Psoas muscle (tissue), 8 donors: Measurements from ENCODE around the gene TMCO4. TPM values are rescaled to one million over a fixed set of nuclear protein-coding genes. Genes with fewer than 3 reads are reported as not detected.
"Not testable (repeated sequence)": the region's sequence is repeated elsewhere in the genome, so short reads cannot be mapped to it uniquely, and the experiment has no call there.

Experiments
- ATAC-seq, 4 donors: fragments of 200-7000 bp; cut with Tn5 transposase; one replicate each; pipeline ENCODE4 v1.9.1; 2020; ENCODE audit warnings: moderate library complexity in 3 of 4, mild to moderate bottlenecking in 2 of 4
- DNase-seq, 2 donors: peaks; one replicate each; pipeline ENCODE4 v3.0.0-alpha.2; 2020
- H3K27ac ChIP-seq: fragments of 200-600 bp; one replicate; pipeline ENCODE4 v1.8.0; 2022
- H3K27me3 ChIP-seq, 3 donors: fragments of 200-600 bp in 1 of 3; one replicate each; pipeline versions ENCODE4 v1.6.1 to v1.8.0; 2013 to 2022; ENCODE audit warnings: low read length in 2 of 3, mild to moderate bottlenecking in 2 of 3, moderate library complexity in 1 of 3; ENCODE audit not compliant: insufficient read depth in 3 of 3
- H3K36me3 ChIP-seq, 2 donors: fragments of 200-600 bp in 1 of 2; one replicate each; pipeline versions ENCODE4 v1.6.1 to v1.8.0; 2013 to 2022; ENCODE audit warnings: low read depth in 1 of 2, mild to moderate bottlenecking in 1 of 2, moderate library complexity in 1 of 2; ENCODE audit not compliant: insufficient read depth in 1 of 2
- H3K4me1 ChIP-seq: fragments of 200-600 bp; one replicate; pipeline ENCODE4 v1.8.0; 2022
- H3K4me3 ChIP-seq: fragments of 200-600 bp; one replicate; pipeline ENCODE4 v1.8.0; 2022; ENCODE audit warnings: mild to moderate bottlenecking
- H3K9me3 ChIP-seq: fragments of 200-600 bp; one replicate; pipeline ENCODE4 v1.8.0; 2022
- WGBS, 3 donors: extraction: QIAGEN DNeasy Blood & Tissue Kit; methylation state at CpG; one replicate each; pipeline versions ENCODE4 v1.1.6 to v1.1.7; 2013; 5-methylcytosine and 5-hydroxymethylcytosine counted together
- intact Hi-C, 2 donors: fragments of 100-400 bp; cut with DNase I; formaldehyde crosslinking; loops; one replicate each; pipeline versions ENCODE4 v1.11.0 to v1.14.2; 2022
- long read RNA-seq, 2 donors: library from polyadenylated mRNA; unstranded; transcript quantifications; one replicate each; pipeline ENCODE4 v2.0.0, GENCODE V29; 2021
- polyA plus RNA-seq, 3 donors: library from polyadenylated mRNA; stranded (reverse); fragments of 200-250 nt; gene quantifications; one replicate each; pipeline ENCODE4 v1.2.3, GENCODE V29; 2013
- total RNA-seq, 4 donors: library from RNA; stranded (reverse); fragmentation: NEBNext Ultra II Directional in 2 of 4; extraction: Animal tissue kit (Norgen Biotek cat#: 25700) in 2 of 4; gene quantifications; one replicate each; pipeline versions ENCODE4 v1.2.1 to v1.2.4, GENCODE V29; 2021 to 2023
- TF ChIP-seq, protein P1 (sequence below): fragments of 200-600 bp; IDR thresholded peaks from one replicate; pipeline ENCODE4 v1.8.0; 2022; ENCODE audit warnings: antibody characterized with exemption
- donor health status: healthy with polysubstance abuse.
- donor health status: DM: no; HTN: no; CAD: no; lungs with moderate emphysema.
- donor health status: Bipolar disorder and iron deficiency.
- donor health status: healthy.
- donor health status: DM: yes; HTN: yes; CAD: no.
- donor health status: DM: no; HTN: no; CAD: no.
- donor health status: DM: no; HTN: no; CAD: no.
- donor health status: DM: yes; HTN: yes; CAD: no.

Gene TMCO4
- total RNA-seq (1 to 10 TPM; 2.3 to 4.8 (median 3.4) TPM), polyA plus RNA-seq (1 to 10 TPM; 2.6 to 3.6 (median 3.2) TPM)
- long read RNA-seq, donor 1, partial matches to known transcripts = 1 of 5 reads
- long read RNA-seq, donor 1, other reads (novel, unspliced or antisense) = 4 of 5 reads
- long read RNA-seq, donor 2, transcript TMCO4-201 (16 exons, 2,974 nt) = major isoform, 5 of 13 reads
- long read RNA-seq, donor 2, partial matches to known transcripts = 0 of 13 reads
- long read RNA-seq, donor 2, other reads (novel, unspliced or antisense) = 8 of 13 reads

DNA sequence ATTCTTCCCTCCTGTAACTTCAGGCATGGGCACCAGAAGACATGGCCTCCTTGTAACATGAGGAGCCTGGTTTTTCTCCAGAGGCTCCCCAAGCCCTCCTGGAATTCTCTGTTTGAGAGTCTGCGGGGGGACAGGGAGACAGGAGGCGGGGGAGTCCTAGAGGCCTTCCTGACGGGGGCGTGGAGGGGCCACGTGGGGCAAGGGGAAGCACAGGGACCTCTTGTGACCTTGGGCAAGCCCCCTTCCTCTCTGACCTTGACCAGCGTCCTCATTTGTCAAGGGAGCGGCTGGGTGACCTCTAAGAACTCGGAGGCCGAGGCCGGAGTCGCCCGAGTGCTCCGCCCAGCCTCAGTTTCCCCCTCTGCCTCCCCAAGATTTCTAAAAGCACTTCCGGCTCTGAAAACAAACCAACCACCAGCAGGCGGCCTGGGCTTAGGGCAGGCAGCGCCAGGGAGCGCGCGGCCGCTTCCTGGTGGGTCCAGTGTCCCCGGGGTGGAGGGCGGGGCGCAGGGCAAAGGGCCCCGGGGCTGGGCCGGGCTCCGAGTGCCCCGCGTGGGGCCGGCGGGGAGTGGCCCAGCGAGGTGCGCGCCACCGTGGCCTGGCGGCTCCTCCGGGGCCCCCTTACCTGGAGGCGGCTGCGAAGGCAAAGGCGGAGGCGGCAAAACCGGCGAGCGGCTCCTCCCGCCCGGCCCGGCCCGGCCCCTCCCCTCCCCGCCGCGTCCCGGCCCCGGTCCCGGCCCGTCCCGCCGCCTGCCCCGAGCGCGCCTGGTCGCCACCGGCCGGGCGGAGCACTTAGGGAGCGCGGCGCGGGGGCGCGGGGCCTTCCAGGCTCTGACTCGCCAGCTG is at the start of gene TMCO4:
Gene TMCO4, minus strand, starts transcription at position 687 of the 846 bp plus-strand sequence. CDS start 19,158 bp downstream, outside the sequence.
- Histone ChIP-seq H3K27ac (peak within 1 kb of the TSS; percentile 66), H3K27me3 (no peaks in the 10 kb centered on the region), H3K36me3 (no peaks in the 10 kb centered on the region), H3K9me3 (no peaks in the 10 kb centered on the region), H3K4me3 (peak within 1 kb of the TSS; percentile 88), H3K4me1 (peaks cover 7% of the 10 kb centered on the region)
- DNase-seq = peak; percentile 69 to 73
- WGBS, 3 donors = 1 to 12% (median 2%) methylated on average over 20 to 70 of the region's 70 CpGs
- intact Hi-C loops = no loop called here
- TF ChIP-seq, protein P1, sequence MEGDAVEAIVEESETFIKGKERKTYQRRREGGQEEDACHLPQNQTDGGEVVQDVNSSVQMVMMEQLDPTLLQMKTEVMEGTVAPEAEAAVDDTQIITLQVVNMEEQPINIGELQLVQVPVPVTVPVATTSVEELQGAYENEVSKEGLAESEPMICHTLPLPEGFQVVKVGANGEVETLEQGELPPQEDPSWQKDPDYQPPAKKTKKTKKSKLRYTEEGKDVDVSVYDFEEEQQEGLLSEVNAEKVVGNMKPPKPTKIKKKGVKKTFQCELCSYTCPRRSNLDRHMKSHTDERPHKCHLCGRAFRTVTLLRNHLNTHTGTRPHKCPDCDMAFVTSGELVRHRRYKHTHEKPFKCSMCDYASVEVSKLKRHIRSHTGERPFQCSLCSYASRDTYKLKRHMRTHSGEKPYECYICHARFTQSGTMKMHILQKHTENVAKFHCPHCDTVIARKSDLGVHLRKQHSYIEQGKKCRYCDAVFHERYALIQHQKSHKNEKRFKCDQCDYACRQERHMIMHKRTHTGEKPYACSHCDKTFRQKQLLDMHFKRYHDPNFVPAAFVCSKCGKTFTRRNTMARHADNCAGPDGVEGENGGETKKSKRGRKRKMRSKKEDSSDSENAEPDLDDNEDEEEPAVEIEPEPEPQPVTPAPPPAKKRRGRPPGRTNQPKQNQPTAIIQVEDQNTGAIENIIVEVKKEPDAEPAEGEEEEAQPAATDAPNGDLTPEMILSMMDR = peak; percentile 22
- ATAC-seq = peak; percentile 71 to 88 (median 74)

DNA sequence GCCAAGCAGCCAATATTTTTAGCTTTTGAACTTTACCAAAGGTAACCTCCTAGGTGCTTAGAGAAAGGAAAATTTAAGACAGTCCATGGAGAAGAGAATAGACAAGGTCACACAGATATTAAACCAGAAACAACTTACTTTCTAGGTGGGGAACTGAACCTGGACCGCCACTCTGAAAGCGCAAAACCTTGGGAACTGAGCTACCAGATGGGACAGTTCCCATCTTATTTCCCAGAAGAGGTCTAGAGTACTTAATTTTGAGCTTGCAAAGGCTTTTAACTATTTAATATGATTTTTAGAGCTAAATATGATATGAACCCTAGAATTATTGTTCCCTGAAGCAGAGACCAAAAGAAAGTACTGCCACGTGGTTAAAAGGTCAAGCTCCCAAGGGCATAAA is 49.6 kb upstream of the TMCO4 start:
- intact Hi-C loops, ATAC-seq, H3K27me3 ChIP-seq, H3K9me3 ChIP-seq, H3K36me3 ChIP-seq, H3K4me1 ChIP-seq, H3K27ac ChIP-seq, H3K4me3 ChIP-seq, DNase-seq: not testable (repeated sequence)
- 59 to 63% (median 61%) methylated on average over 3 of the region's 3 CpGs for WGBS, 3 donors

DNA sequence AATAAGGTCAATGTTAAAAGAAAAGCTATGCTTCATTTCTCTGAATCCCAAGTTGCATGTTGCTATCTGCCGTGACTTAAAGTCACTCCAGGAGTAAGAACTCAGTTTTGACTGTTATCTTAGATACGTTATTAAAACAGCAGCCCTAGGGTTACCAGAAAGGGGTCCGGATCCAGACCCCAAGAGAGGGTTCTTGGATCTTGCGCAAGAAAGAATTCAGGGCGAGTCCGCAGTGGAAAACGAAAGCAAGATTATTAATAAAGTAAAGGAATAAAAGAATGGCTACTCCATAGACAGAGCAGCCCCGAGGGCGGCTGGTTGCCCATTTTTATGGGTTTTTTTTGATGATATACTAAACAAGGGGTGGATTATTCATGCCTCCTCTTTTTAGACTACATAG is 47.6 kb upstream of the TMCO4 start:
- H3K4me3 ChIP-seq, H3K27me3 ChIP-seq, ATAC-seq, intact Hi-C loops, H3K9me3 ChIP-seq, H3K27ac ChIP-seq, H3K36me3 ChIP-seq, H3K4me1 ChIP-seq, DNase-seq: not testable (repeated sequence)
- 77 to 84% (median 81%) methylated on average over 9 of the region's 9 CpGs for WGBS, 3 donors

DNA sequence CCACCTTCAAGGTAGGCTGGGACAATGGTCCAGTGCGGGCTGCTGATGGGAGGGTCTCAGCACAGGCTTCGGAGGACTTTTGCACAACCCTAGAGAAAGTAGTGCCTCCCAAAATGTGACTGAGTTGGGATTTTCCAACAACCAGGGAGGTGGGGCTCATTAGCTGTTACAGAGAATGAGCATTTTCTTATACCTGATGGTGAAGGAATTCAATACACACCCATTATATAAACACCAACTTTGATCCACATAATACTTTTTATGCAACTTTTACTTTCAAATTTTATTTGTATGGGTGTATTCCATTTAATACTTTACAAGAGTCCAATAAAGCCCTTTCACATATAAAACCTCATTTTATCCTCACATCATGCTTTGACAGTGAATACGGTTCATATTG is 46.6 kb upstream of the TMCO4 start:
- TF ChIP-seq, protein P1 = no peak
- intact Hi-C loops = no loop called here
- H3K27me3 ChIP-seq = peaks cover 0 to 7% (median 0%) of the 10 kb centered on the region in 3 donors
- H3K27ac ChIP-seq = no peak overlapping the region
- H3K9me3 ChIP-seq = no peaks in the 10 kb centered on the region
- H3K4me1 ChIP-seq = no peaks in the 10 kb centered on the region
- H3K36me3 ChIP-seq = no peaks in the 10 kb centered on the region
- 87 to 97% (median 90%) methylated on average over 3 of the region's 3 CpGs for WGBS, 3 donors
- ATAC-seq (no peak), DNase-seq (no peak)
- no peak overlapping the region for H3K4me3 ChIP-seq

DNA sequence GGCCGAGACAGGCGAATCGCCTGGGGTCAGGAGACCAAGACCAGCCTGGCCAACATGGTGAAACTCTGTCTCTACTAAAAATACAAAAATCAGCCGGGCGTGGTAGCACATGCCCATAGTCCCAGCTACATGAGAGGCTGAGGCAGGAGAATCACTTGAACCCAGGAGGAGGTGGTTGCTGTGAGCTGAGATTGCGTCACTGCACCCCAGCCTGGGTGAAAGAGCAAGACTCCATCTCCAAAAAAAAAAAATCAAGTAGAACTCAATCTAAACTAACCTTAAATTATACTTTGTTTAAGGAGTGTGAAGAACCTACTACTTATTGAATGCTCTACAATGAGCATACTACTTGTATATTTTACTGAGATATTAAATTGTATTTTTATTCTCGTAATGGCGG is 45.8 kb upstream of the TMCO4 start:
- intact Hi-C loops = no loop called here
- Histone ChIP-seq H3K27ac (no peak overlapping the region), H3K9me3 (no peaks in the 10 kb centered on the region), H3K36me3 (no peaks in the 10 kb centered on the region), H3K4me3 (no peak overlapping the region), H3K27me3 (peaks cover 0 to 7% (median 0%) of the 10 kb centered on the region in 3 donors), H3K4me1 (no peaks in the 10 kb centered on the region)
- ATAC-seq (no peak), DNase-seq (no peak)
- TF ChIP-seq, protein P1 = no peak
- 84 to 90% (median 89%) methylated on average over 8 of the region's 8 CpGs for WGBS, 3 donors
